Heart right ventricle (tissue), 16 donors: ENCODE results near the gene GNG7. TPM values are rescaled to one million over a fixed set of nuclear protein-coding genes. Genes with fewer than 3 reads are reported as not detected.

Experiments
- ATAC-seq, 8 donors: fragments of 200-7000 bp; cut with Tn5 transposase; one replicate each; pipeline ENCODE4 v1.9.1; 2020; ENCODE audit warnings: mild to moderate bottlenecking in 8 of 8, moderate library complexity in 8 of 8, moderate number of reproducible peaks in 1 of 8
- DNase-seq, 2 donors: peaks; one replicate each; pipeline ENCODE4 v3.0.0-alpha.2; 2020
- H3K27ac ChIP-seq, 10 donors: fragments of 200-600 bp; sonication (generic) in 2 of 10; one replicate each; pipeline versions ENCODE4 v1.5.0 to v1.8.0; 2020 to 2022; ENCODE audit warnings: mild to moderate bottlenecking in 3 of 10
- H3K27me3 ChIP-seq, 7 donors: fragments of 200-600 bp; one replicate each; pipeline ENCODE4 v1.8.0; 2021 to 2022; ENCODE audit warnings: mild to moderate bottlenecking in 2 of 7
- H3K36me3 ChIP-seq, 9 donors: fragments of 200-600 bp; sonication (generic) in 1 of 9; one replicate each; pipeline versions ENCODE4 v1.5.0 to v1.8.0; 2020 to 2022; ENCODE audit warnings: mild to moderate bottlenecking in 2 of 9
- H3K4me1 ChIP-seq, 9 donors: fragments of 200-600 bp; sonication (generic) in 1 of 9; one replicate each; pipeline versions ENCODE4 v1.5.0 to v1.8.0; 2020 to 2022; ENCODE audit warnings: mild to moderate bottlenecking in 4 of 9
- H3K4me3 ChIP-seq, 10 donors: fragments of 200-600 bp; sonication (generic) in 2 of 10; one replicate each; pipeline versions ENCODE4 v1.5.0 to v1.8.0; 2020 to 2022; ENCODE audit warnings: mild to moderate bottlenecking in 7 of 10, moderate library complexity in 2 of 10
- H3K9me3 ChIP-seq, 11 donors: fragments of 200-600 bp in 10 of 11; sonication (generic) in 2 of 11; one replicate each; pipeline versions ENCODE4 v1.5.0 to v1.8.0; 2013 to 2022; ENCODE audit warnings: mild to moderate bottlenecking in 2 of 11, control low read depth in 1 of 11, moderate library complexity in 1 of 11
- CTCF ChIP-seq, 9 donors: fragments of 200-600 bp; sonication (generic) in 2 of 9; IDR thresholded peaks; one replicate each; pipeline versions ENCODE4 v1.5.0 to v1.8.0; 2021 to 2022; ENCODE audit warnings: antibody characterized with exemption in 9 of 9, mild to moderate bottlenecking in 5 of 9, moderate library complexity in 1 of 9
- WGBS, 2 donors: extraction: QIAGEN DNeasy Blood & Tissue Kit; methylation state at CpG; one replicate each; pipeline ENCODE4 v1.1.7; 2013; ENCODE audit warnings: inconsistent platforms in 1 of 2; 5-methylcytosine and 5-hydroxymethylcytosine counted together
- intact Hi-C, 10 donors: fragments of 100-400 bp; cut with DNase I; formaldehyde crosslinking; loops; one replicate each; pipeline versions ENCODE4 v1.11.1 to v1.14.2; 2022
- polyA plus RNA-seq, 2 donors: library from polyadenylated mRNA; stranded (reverse); fragments of 200-250 nt; gene quantifications; one replicate each; pipeline ENCODE4 v1.2.3, GENCODE V29; 2013
- total RNA-seq, 10 donors: library from RNA; stranded (reverse); fragmentation: NEBNext Ultra II Directional in 3 of 10; extraction: Animal tissue kit (Norgen Biotek cat#: 25700) in 3 of 10; gene quantifications; one replicate each; pipeline versions ENCODE4 v1.2.1 to v1.2.4, GENCODE V29; 2021 to 2023
- donor health status: Arrhythmogenic right ventricular cardiomyopathy.
- donor health status: ischemic (EF 13 %, LVEDD 7.1; RV severe dilation, severe dysfunction).
- donor health status: healthy with polysubstance abuse.
- donor health status: DM: no; HTN: yes; CAD: no.
- donor health status: DM: no; HTN: no; CAD: no.
- donor health status: ischemic (EF 25% LVEDD 6.9; RV normal size, moderate dysfunction).
- donor health status: ischemic (EF 25% LVEDD 5.7; RV mildly dilated, moderate dysfunction).
- donor health status: healthy.
- donor health status: DM: yes; HTN: yes; CAD: no.
- donor health status: Ischemic cardiomyopathy.
- donor health status: ischemic (EF 35%, LVEDD 5.7; RV mildly dilated, moderate dysfunction).
- donor health status: nonischemic (EF 11% LVEDD 7.7; RV severe dilation, severe dysfunction).
- donor health status: DM: yes; HTN: yes; CAD: no.
- donor health status: PGD.
- donor health status: ischemic (EF 29% LVEDD 5.4; RV normal size, mild dysfunction).
- donor health status: nonischemic (EF 23%, LVEDD 6.1; RV moderate dilation, normal function).

The GNG7 gene
- total and polyA plus RNA-seq, 12 donors: 8.4 to 56.9 (median 39.1) TPM

GRCh38 chr19:2613507-2614295, 88.8 kb downstream of the GNG7 start:
- Histone ChIP-seq H3K27ac (peak overlapping the region in 1 of 10 donors; percentile 36), H3K27me3 (peaks cover 0 to 5% (median 0%) of the 10 kb centered on the region in 7 donors), H3K4me3 (no peak overlapping the region), H3K4me1 (peaks cover 0 to 62% (median 18%) of the 10 kb centered on the region in 9 donors), H3K36me3 (no peaks in the 10 kb centered on the region), H3K9me3 (peaks cover 0 to 6% (median 0%) of the 10 kb centered on the region in 11 donors)
- DNase-seq (peak in 1 of 2 donors; percentile 53), ATAC-seq (peak in 4 of 8 donors; percentile 5 to 21 (median 15))
- 23 to 26% methylated on average over 28 of the region's 28 CpGs for WGBS, 2 donors
- peak; percentile 62 to 90 (median 85) for TF ChIP-seq CTCF (IDR thresholded peaks at IDR 0.05)
- intact Hi-C loops: loop anchor here in 8 of 10 donors (2.0 to 10.0 kb wide), 6 partner anchors 36 to 449 kb away; partner anchors contain the start of genes GADD45B (in 2 of the 8) and DOT1L (in 1 of the 8)

- WGBS, 2 donors: 75 to 82% methylated on average over 18 of the region's 18 CpGs
- no peak for DNase-seq
- ATAC-seq: no peak
- Histone ChIP-seq H3K27ac (peak overlapping the region in 1 of 10 donors; percentile 40), H3K4me1 (peaks cover 0 to 57% (median 18%) of the 10 kb centered on the region in 9 donors), H3K27me3 (peaks cover 0 to 5% (median 0%) of the 10 kb centered on the region in 7 donors), H3K36me3 (no peaks in the 10 kb centered on the region), H3K4me3 (no peak overlapping the region), H3K9me3 (peaks cover 0 to 6% (median 0%) of the 10 kb centered on the region in 11 donors)
- no peak for TF ChIP-seq CTCF (IDR thresholded peaks at IDR 0.05)
- intact Hi-C loops: loop anchor here in 8 of 10 donors (2.0 to 10.0 kb wide), 6 partner anchors 35 to 448 kb away; partner anchors contain the start of genes GADD45B (in 2 of the 8) and DOT1L (in 1 of the 8)
Observed at GRCh38 chr19:2612619-2613249, 89.8 kb downstream of the GNG7 start.

GRCh38 chr19:2611483-2612464, 90.7 kb downstream of the GNG7 start:
- Histone ChIP-seq H3K27me3 (peaks cover 0 to 5% (median 0%) of the 10 kb centered on the region in 7 donors), H3K4me3 (peak overlapping the region in 4 of 10 donors; percentile 33 to 57 (median 50)), H3K27ac (peak overlapping the region in 8 of 10 donors; percentile 8 to 88 (median 86)), H3K9me3 (peaks cover 0 to 6% (median 0%) of the 10 kb centered on the region in 11 donors), H3K4me1 (peaks cover 0 to 50% (median 18%) of the 10 kb centered on the region in 9 donors), H3K36me3 (no peaks in the 10 kb centered on the region)
- ATAC-seq (peak in 1 of 8 donors; percentile 5), DNase-seq (no peak)
- intact Hi-C loops: loop anchor here (1.0 to 10.0 kb wide), 10 partner anchors 31 to 447 kb away; partner anchors contain the start of genes GADD45B (in 2 of the 10) and DOT1L (in 1 of the 10)
- WGBS, 2 donors: 68 to 69% methylated on average over 34 of the region's 34 CpGs
- TF ChIP-seq CTCF (IDR thresholded peaks at IDR 0.05): peak in 5 of 9 donors; percentile 0 to 18 (median 11)
